Endothelial cell of umbilical vein (primary cell): ENCODE data around the gene EPHA5. TPM values are rescaled to one million over a fixed set of nuclear protein-coding genes. Genes with fewer than 3 reads are reported as not detected.
"Not testable (repeated sequence)": the region's sequence is repeated elsewhere in the genome, so short reads cannot be mapped to it uniquely, and the experiment has no call there.

ENCODE experiments used
- BruUV-seq: library from RNA; stranded (reverse); fragments of 400-500 nt; replicated peaks from 2 replicates; lab custom pipeline; 2021; lab: Mats Ljungman, UMichigan
- CTCF ChIA-PET: fragments of 300-600, 350-600 bp; sonication (Branson Sonifier 250); formaldehyde crosslinking; loops from one replicate; lab custom pipeline; 2021; ENCODE audit warnings: antibody characterized with exemption, inconsistent platforms; lab: Charles Lee
- POLR2A ChIA-PET: fragments of 300-600, 350-600 bp; sonication (Branson Sonifier 250); formaldehyde crosslinking; loops from one replicate; lab custom pipeline; 2021; ENCODE audit warnings: antibody characterized with exemption, inconsistent platforms; lab: Charles Lee
- DNase-seq: peaks from one replicate; pipeline ENCODE4 v3.0.0-alpha.2; 2011; ENCODE audit warnings: low read depth, low spot score
- FAIRE-seq: peaks from 2 replicates; lab custom pipeline; 2011; peaks lifted over from hg19 to GRCh38; lab: Jason Lieb, UNC
- H2AFZ ChIP-seq: 2 replicates; pipeline ENCODE4 v1.6.0; 2012; ENCODE audit warnings: low read depth, low read length, control low read depth, inconsistent platforms
- H3K27ac ChIP-seq: 2 replicates; pipeline ENCODE4 v1.5.1; 2011; ENCODE audit warnings: low read depth, mild to moderate bottlenecking, control low read depth, low read length, moderate library complexity; ENCODE audit not compliant: insufficient read depth
- H3K27me3 ChIP-seq, 2 experiments: 2 replicates each; pipeline versions ENCODE4 v1.6.0 to v1.6.1; 2011; ENCODE audit warnings: low read length in 2 of 2, mixed read lengths in 1 of 2; ENCODE audit not compliant: control insufficient read depth in 2 of 2, insufficient read depth in 2 of 2
- H3K36me3 ChIP-seq, 2 experiments: 2 replicates in 1 of 2; 3 replicates in 1 of 2; pipeline ENCODE4 v1.5.1; 2011; ENCODE audit warnings: low read length in 2 of 2, mild to moderate bottlenecking in 1 of 2, moderate library complexity in 1 of 2; ENCODE audit not compliant: control insufficient read depth in 2 of 2, insufficient read depth in 2 of 2; ENCODE audit errors: extremely low read depth in 1 of 2
- H3K4me1 ChIP-seq: 3 replicates; pipeline ENCODE4 v1.5.1; 2011; ENCODE audit warnings: mild to moderate bottlenecking, low read length; ENCODE audit not compliant: control insufficient read depth, insufficient read depth; ENCODE audit errors: extremely low read depth
- H3K4me2 ChIP-seq: 2 replicates; pipeline ENCODE4 v1.6.1; 2011; ENCODE audit warnings: low read length, control low read depth, mixed read lengths; ENCODE audit not compliant: insufficient read depth
- H3K4me3 ChIP-seq, 3 experiments: fragments of 200-600 bp in 1 of 3; sonication (generic), shearing (Covaris generic) in 1 of 3; replicated peaks in 1 of 3; 2 replicates each; pipeline ENCODE4 v1.5.1; 2011 to 2016; ENCODE audit warnings: control low read depth in 3 of 3, low read length in 3 of 3, mild to moderate bottlenecking in 2 of 3, inconsistent platforms in 1 of 3, low read depth in 1 of 3, moderate library complexity in 1 of 3; ENCODE audit not compliant: insufficient read depth in 1 of 3
- H3K79me2 ChIP-seq: 2 replicates; pipeline ENCODE4 v1.6.0; 2012; ENCODE audit warnings: low read length, inconsistent platforms; ENCODE audit not compliant: control insufficient read depth, insufficient read depth
- H3K9ac ChIP-seq: replicated peaks from 2 replicates; pipeline ENCODE3; 2011; ENCODE audit warnings: low read length, control low read depth; ENCODE audit not compliant: insufficient read depth; ENCODE audit errors: extremely low read depth
- H3K9me1 ChIP-seq: replicated peaks from 3 replicates; pipeline ENCODE4 v1.6.0; 2011; ENCODE audit warnings: mild to moderate bottlenecking, low read length; ENCODE audit not compliant: control insufficient read depth, insufficient read depth; ENCODE audit errors: extremely low read depth
- H3K9me3 ChIP-seq: replicated peaks from 2 replicates; pipeline ENCODE4 v1.5.1; 2012; ENCODE audit warnings: low read length, inconsistent platforms; ENCODE audit not compliant: control insufficient read depth, insufficient read depth
- H4K20me1 ChIP-seq: replicated peaks from 2 replicates; pipeline ENCODE3; 2011; ENCODE audit warnings: mild to moderate bottlenecking, low read length; ENCODE audit not compliant: control insufficient read depth, insufficient read depth; ENCODE audit errors: extremely low read depth
- EZH2 ChIP-seq: IDR thresholded peaks from 2 replicates; pipeline ENCODE4 v1.6.1; 2012; ENCODE audit warnings: borderline replicate concordance, low read depth, mild to moderate bottlenecking, moderate library complexity, low read length, inconsistent platforms; ENCODE audit not compliant: severe bottlenecking
- FOS ChIP-seq: IDR thresholded peaks from 2 replicates; pipeline ENCODE4 v1.6.1; 2011; ENCODE audit warnings: mild to moderate bottlenecking, low read length, moderate library complexity, borderline replicate concordance; ENCODE audit not compliant: insufficient read depth
- GATA2 ChIP-seq: IDR thresholded peaks from 2 replicates; pipeline ENCODE4 v1.7.0; 2011; ENCODE audit warnings: low read depth, mild to moderate bottlenecking, moderate library complexity, mixed read lengths, low read length; ENCODE audit not compliant: insufficient read length, insufficient read depth
- JUN ChIP-seq: IDR thresholded peaks from 2 replicates; pipeline ENCODE4 v1.6.1; 2011; ENCODE audit warnings: borderline replicate concordance, low read depth; ENCODE audit not compliant: insufficient read length, insufficient read depth
- MYC ChIP-seq: IDR thresholded peaks from one replicate; pipeline ENCODE4 v1.6.1; 2011; ENCODE audit warnings: mild to moderate bottlenecking, low read depth, low read length
- POLR2A ChIP-seq: IDR thresholded peaks from 2 replicates; pipeline ENCODE4 v1.6.1; 2012; ENCODE audit warnings: low read depth, mild to moderate bottlenecking, control low read depth, low read length
- POLR2AphosphoS5 ChIP-seq: IDR thresholded peaks from 2 replicates; pipeline ENCODE4 v1.6.1; 2012; ENCODE audit warnings: low read depth, mild to moderate bottlenecking, control low read depth, low read length, moderate library complexity; ENCODE audit not compliant: insufficient read depth
- dilution Hi-C: fragments of 300-500 bp; cut with MboI; formaldehyde crosslinking; loops from one replicate; pipeline ENCODE4 v1.15.0; 2019; ENCODE audit warnings: low sequenced_read_pairs; ENCODE audit not compliant: extremely low pct_ligation_motif_present
- intact Hi-C: fragments of 100-400 bp; cut with micrococcal nuclease; formaldehyde crosslinking; loops from one replicate; pipeline ENCODE4 v1.10.0; 2022
- polyA plus RNA-seq, 4 experiments: library from polyadenylated mRNA; depleted of rRNA in 3 of 4; stranded (reverse) in 3 of 4; unstranded in 1 of 4; fragments of >200 nt; gene quantifications; 2 replicates each; pipeline versions ENCODE4 v1.2.1 to v1.2.3, GENCODE V29; 2011 to 2012; ENCODE audit warnings: missing spikeins in 1 of 4
- total RNA-seq: library from RNA; stranded (reverse); gene quantifications from 2 replicates; pipeline ENCODE4 v1.2.3, GENCODE V29; 2021
- TF ChIP-seq, protein P1 (sequence below): IDR thresholded peaks from 2 replicates; pipeline ENCODE4 v1.6.1; 2011; ENCODE audit not compliant: insufficient read depth, insufficient read length
- TF ChIP-seq, protein P2 (sequence below), 2 donors: IDR thresholded peaks; 1 replicate in 1 of 2; 2 replicates in 1 of 2; pipeline ENCODE4 v1.5.1; 2011; ENCODE audit warnings: low read length in 2 of 2, mild to moderate bottlenecking in 2 of 2, moderate library complexity in 2 of 2, control low read depth in 1 of 2, inconsistent platforms in 1 of 2, low read depth in 1 of 2; ENCODE audit not compliant: insufficient read depth in 1 of 2; ENCODE audit errors: extremely low read depth in 1 of 2

Gene EPHA5
- total and polyA plus RNA-seq, 2 donors (not counting 3 experiments of a cell fraction or from before 2014, with no cell fraction given), result 0.31 to 0.39 TPM

DNA sequence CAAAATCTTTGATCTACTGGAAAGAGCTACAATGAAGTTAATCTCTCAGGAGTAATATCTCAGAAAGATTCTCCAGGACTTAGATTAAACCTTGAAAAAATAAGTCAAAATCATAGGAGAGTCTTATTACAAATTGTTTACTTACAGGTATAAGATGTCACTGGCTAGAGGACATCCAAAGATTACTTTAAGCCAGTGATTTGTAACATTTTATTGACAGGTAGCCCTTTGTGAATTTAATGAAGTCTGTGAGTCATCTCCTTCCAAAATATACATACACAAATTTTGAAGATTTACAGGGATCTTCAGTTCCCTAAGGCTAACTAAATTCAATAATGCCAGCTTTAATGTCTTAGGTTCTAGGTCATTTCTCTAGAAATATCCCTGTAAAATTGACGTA, 359.7 kb downstream of the EPHA5 start:
- Histone ChIP-seq H3K4me1 (no peaks in the 10 kb centered on the region), H3K9me3 (no peaks in the 10 kb centered on the region), H3K27me3 (no peaks in the 10 kb centered on the region), H3K79me2 (no peaks in the 10 kb centered on the region), H3K4me3 (no peak overlapping the region), H3K9ac (no peak overlapping the region), H3K9me1 (no peaks in the 10 kb centered on the region), H4K20me1 (no peaks in the 10 kb centered on the region), H3K36me3 (no peaks in the 10 kb centered on the region), H3K4me2 (no peak overlapping the region), H3K27ac (no peak overlapping the region), H2AFZ (no peak overlapping the region)
- DNase-seq (no peak), FAIRE-seq (no peak)
- POLR2A ChIA-PET, result no interaction called here
- intact Hi-C loops, result no loop called here
- CTCF ChIA-PET, result no interaction called here
- dilution Hi-C loops, result no loop called here
- TF ChIP-seq EZH2 (no peak), POLR2AphosphoS5 (no peak), MYC (no peak), JUN (no peak), POLR2A (no peak), FOS (no peak), GATA2 (no peak)
- TF ChIP-seq, protein P1, sequence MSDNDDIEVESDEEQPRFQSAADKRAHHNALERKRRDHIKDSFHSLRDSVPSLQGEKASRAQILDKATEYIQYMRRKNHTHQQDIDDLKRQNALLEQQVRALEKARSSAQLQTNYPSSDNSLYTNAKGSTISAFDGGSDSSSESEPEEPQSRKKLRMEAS, result no peak
- TF ChIP-seq, protein P2, sequence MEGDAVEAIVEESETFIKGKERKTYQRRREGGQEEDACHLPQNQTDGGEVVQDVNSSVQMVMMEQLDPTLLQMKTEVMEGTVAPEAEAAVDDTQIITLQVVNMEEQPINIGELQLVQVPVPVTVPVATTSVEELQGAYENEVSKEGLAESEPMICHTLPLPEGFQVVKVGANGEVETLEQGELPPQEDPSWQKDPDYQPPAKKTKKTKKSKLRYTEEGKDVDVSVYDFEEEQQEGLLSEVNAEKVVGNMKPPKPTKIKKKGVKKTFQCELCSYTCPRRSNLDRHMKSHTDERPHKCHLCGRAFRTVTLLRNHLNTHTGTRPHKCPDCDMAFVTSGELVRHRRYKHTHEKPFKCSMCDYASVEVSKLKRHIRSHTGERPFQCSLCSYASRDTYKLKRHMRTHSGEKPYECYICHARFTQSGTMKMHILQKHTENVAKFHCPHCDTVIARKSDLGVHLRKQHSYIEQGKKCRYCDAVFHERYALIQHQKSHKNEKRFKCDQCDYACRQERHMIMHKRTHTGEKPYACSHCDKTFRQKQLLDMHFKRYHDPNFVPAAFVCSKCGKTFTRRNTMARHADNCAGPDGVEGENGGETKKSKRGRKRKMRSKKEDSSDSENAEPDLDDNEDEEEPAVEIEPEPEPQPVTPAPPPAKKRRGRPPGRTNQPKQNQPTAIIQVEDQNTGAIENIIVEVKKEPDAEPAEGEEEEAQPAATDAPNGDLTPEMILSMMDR (IDR thresholded peaks at IDR 0.05; ENCODE audit: extremely low read depth in 1 of 2, insufficient read depth in 1 of 2, low read depth in 1 of 2, low read length in 2 of 2), result no peak
- BruUV-seq, result no TSS peak

DNA sequence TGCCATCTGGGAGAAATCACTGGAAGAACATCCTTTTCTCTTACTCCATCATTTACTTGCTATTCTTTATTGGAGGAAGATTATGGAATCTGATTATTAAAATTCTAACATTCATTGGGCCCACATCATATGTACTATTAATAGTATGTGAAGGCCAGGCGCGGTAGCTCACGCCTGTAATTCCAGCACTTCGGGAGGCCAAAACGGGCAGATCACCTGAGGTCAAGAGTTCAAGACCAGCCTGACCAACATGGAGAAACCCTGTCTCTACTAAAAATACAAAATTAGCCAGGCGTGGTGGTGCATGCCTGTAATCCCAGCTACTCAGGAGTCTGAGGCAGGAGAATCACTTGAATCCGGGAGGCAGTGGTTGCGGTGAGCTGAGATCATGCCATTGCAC, 361.7 kb downstream of the EPHA5 start:
- H3K4me1 ChIP-seq, intact Hi-C loops, H3K4me3 ChIP-seq, DNase-seq, H3K9me1 ChIP-seq, H2AFZ ChIP-seq, FAIRE-seq, BruUV-seq, H3K79me2 ChIP-seq, H3K4me2 ChIP-seq, POLR2A ChIA-PET, H3K9ac ChIP-seq, H3K27me3 ChIP-seq, H3K36me3 ChIP-seq, H3K9me3 ChIP-seq, H4K20me1 ChIP-seq, H3K27ac ChIP-seq, dilution Hi-C loops: not testable (repeated sequence)
- CTCF ChIA-PET, result interaction anchor here (1.3 kb wide), 1 partner anchor 151 kb away, joined by 3 read pairs; no protein-coding TSS in a partner anchor
